H9 (cell line): ENCODE measurements around the gene NOP53. TPM values are rescaled to one million over a fixed set of nuclear protein-coding genes. Genes with fewer than 3 reads are reported as not detected.

Experiments
- DNase-seq: peaks from one replicate; pipeline ENCODE4 v3.0.0-alpha.2; 2017
- H2AFZ ChIP-seq: one replicate; pipeline ENCODE4 v1.6.1; 2013; ENCODE audit warnings: mild to moderate bottlenecking, low read length, control low read depth, moderate library complexity
- H2AK5ac ChIP-seq: 2 replicates; pipeline ENCODE4 v1.6.1; 2013; ENCODE audit warnings: low read length, control low read depth, mixed read lengths; ENCODE audit not compliant: insufficient read length
- H2BK120ac ChIP-seq: one replicate; pipeline ENCODE4 v1.6.1; 2013; ENCODE audit warnings: low read depth, mild to moderate bottlenecking, low read length, control low read depth, inconsistent platforms; ENCODE audit not compliant: poor library complexity, severe bottlenecking
- H2BK12ac ChIP-seq: 2 replicates; pipeline ENCODE4 v1.6.1; 2013; ENCODE audit warnings: low read length, control low read depth, mixed read lengths, low read depth; ENCODE audit not compliant: insufficient read length
- H2BK15ac ChIP-seq: 2 replicates; pipeline ENCODE4 v1.6.1; 2013; ENCODE audit warnings: low read depth, low read length, control low read depth
- H2BK20ac ChIP-seq: one replicate; pipeline ENCODE4 v1.6.1; 2013; ENCODE audit warnings: low read depth, mild to moderate bottlenecking, low read length, control low read depth, inconsistent platforms; ENCODE audit not compliant: poor library complexity, severe bottlenecking
- H2BK5ac ChIP-seq: 2 replicates; pipeline ENCODE4 v1.6.1; 2013; ENCODE audit warnings: low read length, control low read depth, mixed read lengths; ENCODE audit not compliant: insufficient read length
- H3K14ac ChIP-seq: 2 replicates; pipeline ENCODE4 v1.6.1; 2013; ENCODE audit warnings: low read length, control low read depth; ENCODE audit not compliant: insufficient read depth
- H3K18ac ChIP-seq: 2 replicates; pipeline ENCODE4 v1.6.1; 2013; ENCODE audit warnings: low read depth, mild to moderate bottlenecking, mixed read lengths, low read length, control low read depth; ENCODE audit not compliant: insufficient read length
- H3K23ac ChIP-seq: 2 replicates; pipeline ENCODE4 v1.6.1; 2013; ENCODE audit warnings: low read length, control low read depth, mixed read lengths, low read depth; ENCODE audit not compliant: insufficient read length
- H3K23me2 ChIP-seq: 2 replicates; pipeline ENCODE4 v1.6.1; 2013; ENCODE audit warnings: low read depth, mild to moderate bottlenecking, mixed read lengths, low read length, control low read depth; ENCODE audit not compliant: insufficient read length, poor library complexity, severe bottlenecking
- H3K27ac ChIP-seq: 2 replicates; pipeline ENCODE4 v1.5.1; 2013; ENCODE audit warnings: low read length, control low read depth, mixed read lengths, low read depth; ENCODE audit not compliant: insufficient read length
- H3K27me3 ChIP-seq: 2 replicates; pipeline ENCODE4 v1.6.1; 2013; ENCODE audit warnings: low read length, control low read depth, inconsistent platforms; ENCODE audit not compliant: insufficient read depth
- H3K4ac ChIP-seq: 2 replicates; pipeline ENCODE4 v1.6.1; 2013; ENCODE audit warnings: low read depth, mild to moderate bottlenecking, control low read depth, inconsistent platforms, low read length, moderate library complexity
- H3K4me1 ChIP-seq: 2 replicates; pipeline ENCODE4 v1.6.1; 2013; ENCODE audit warnings: low read length, control low read depth, inconsistent platforms; ENCODE audit not compliant: insufficient read depth
- H3K4me2 ChIP-seq: 2 replicates; pipeline ENCODE4 v1.6.1; 2013; ENCODE audit warnings: low read length, control low read depth, mixed read lengths; ENCODE audit not compliant: insufficient read length, insufficient read depth
- H3K56ac ChIP-seq: 2 replicates; pipeline ENCODE4 v1.6.1; 2013; ENCODE audit warnings: low read depth, mild to moderate bottlenecking, mixed read lengths, low read length, control low read depth; ENCODE audit not compliant: insufficient read length
- H3K79me1 ChIP-seq: 2 replicates; pipeline ENCODE4 v1.6.1; 2013; ENCODE audit warnings: low read depth, mild to moderate bottlenecking, moderate library complexity, low read length, control low read depth, inconsistent platforms; ENCODE audit not compliant: insufficient read depth, poor library complexity, severe bottlenecking
- H3K79me2 ChIP-seq: 2 replicates; pipeline ENCODE4 v1.6.1; 2013; ENCODE audit warnings: low read length, control low read depth, inconsistent platforms; ENCODE audit not compliant: insufficient read depth
- H3K9ac ChIP-seq: 2 replicates; pipeline ENCODE4 v1.6.1; 2013; ENCODE audit warnings: low read length, control low read depth, mixed read lengths; ENCODE audit not compliant: insufficient read length; ENCODE audit errors: extremely low read depth
- H3K9me3 ChIP-seq: one replicate; pipeline ENCODE4 v1.6.1; 2013; ENCODE audit warnings: low read depth, low read length, inconsistent platforms; ENCODE audit not compliant: control insufficient read depth
- H3T11ph ChIP-seq: one replicate; pipeline ENCODE4 v1.6.1; 2013; ENCODE audit warnings: mild to moderate bottlenecking, low read length, control low read depth, inconsistent platforms
- H4K20me1 ChIP-seq: one replicate; pipeline ENCODE4 v1.6.1; 2013; ENCODE audit not compliant: control insufficient read depth, insufficient read length, insufficient read depth
- H4K5ac ChIP-seq: 2 replicates; pipeline ENCODE4 v1.6.1; 2013; ENCODE audit warnings: low read depth, mild to moderate bottlenecking, mixed read lengths, low read length, control low read depth; ENCODE audit not compliant: insufficient read length
- H4K8ac ChIP-seq: replicated peaks from 2 replicates; pipeline ENCODE4 v1.6.1; 2013; ENCODE audit warnings: low read length, control low read depth, mixed read lengths, low read depth; ENCODE audit not compliant: insufficient read length
- H4K91ac ChIP-seq: 2 replicates; pipeline ENCODE4 v1.6.1; 2013; ENCODE audit warnings: low read depth, mild to moderate bottlenecking, moderate library complexity, mixed read lengths, low read length, control low read depth; ENCODE audit not compliant: insufficient read length
- H3K27ac Mint-ChIP-seq, 3 experiments: 2 replicates in 2 of 3; 3 replicates in 1 of 3; pipeline ENCODE4 v1.8.0; 2020 to 2021; ENCODE audit warnings: mixed read lengths in 3 of 3, mild to moderate bottlenecking in 1 of 3, moderate library complexity in 1 of 3
- H3K27me3 Mint-ChIP-seq: 2 replicates; pipeline ENCODE4 v1.8.0; 2021; ENCODE audit warnings: low read depth, mild to moderate bottlenecking, moderate library complexity, mixed read lengths
- H3K36me3 Mint-ChIP-seq, 3 experiments: 2 replicates in 2 of 3; 3 replicates in 1 of 3; pipeline ENCODE4 v1.8.0; 2020 to 2021; ENCODE audit warnings: low read depth in 3 of 3, mixed read lengths in 3 of 3; ENCODE audit not compliant: insufficient read depth in 1 of 3
- H3K4me1 Mint-ChIP-seq, 2 experiments: 2 replicates each; pipeline ENCODE4 v1.8.0; 2020; ENCODE audit warnings: mixed read lengths in 2 of 2
- H3K4me3 Mint-ChIP-seq, 2 experiments: 2 replicates in 1 of 2; 3 replicates in 1 of 2; pipeline ENCODE4 v1.8.0; 2020 to 2021; ENCODE audit warnings: mild to moderate bottlenecking in 2 of 2, mixed read lengths in 2 of 2, moderate library complexity in 1 of 2
- H3K9me3 Mint-ChIP-seq, 2 experiments: 2 replicates in 1 of 2; 3 replicates in 1 of 2; pipeline ENCODE4 v1.8.0; 2020; ENCODE audit warnings: mild to moderate bottlenecking in 2 of 2, mixed read lengths in 2 of 2, moderate library complexity in 1 of 2
- CTCF ChIP-seq: fragments of 200-600 bp; sonication (generic); conservative IDR thresholded peaks from 3 replicates; pipeline ENCODE4 v1.8.0; 2021; ENCODE audit warnings: antibody characterized with exemption, mild to moderate bottlenecking
- WGBS: extraction: QIAGEN DNeasy Blood & Tissue Kit; methylation state at CpG from one replicate; pipeline ENCODE4 v1.1.7; 2013; ENCODE audit warnings: missing lambda C conversion rate, low lambda C conversion rate, mixed read lengths; ENCODE audit not compliant: insufficient read length; ENCODE audit errors: extremely low coverage; 5-methylcytosine and 5-hydroxymethylcytosine counted together
- total RNA-seq: library from RNA; stranded (reverse); gene quantifications from 2 replicates; pipeline ENCODE4 v1.2.1, GENCODE V29; 2021

Gene NOP53
- total RNA-seq, 1 experiment from 2014 or later, result 325 TPM

- Histone ChIP-seq H3K4me2 (no peak overlapping the region), H3K79me2 (no peaks in the 10 kb centered on the region), H3K27me3 (no peaks in the 10 kb centered on the region), H4K5ac (no peak overlapping the region), H4K20me1 (no peaks in the 10 kb centered on the region), H2AFZ (no peak overlapping the region), H3K9ac (no peak overlapping the region), H3K27ac (no peak overlapping the region), H3K4me1 (no peaks in the 10 kb centered on the region), H3K9me3 (no peaks in the 10 kb centered on the region), H2BK20ac (no peak overlapping the region), H3T11ph (no peak overlapping the region), H3K18ac (no peak overlapping the region), H2BK12ac (no peak overlapping the region), H2BK15ac (no peak overlapping the region), H4K91ac (no peak overlapping the region), H2AK5ac (no peak overlapping the region), H3K23ac (no peak overlapping the region), H3K23me2 (no peaks in the 10 kb centered on the region), H2BK120ac (no peak overlapping the region), H3K14ac (no peak overlapping the region), H3K4ac (no peak overlapping the region), H2BK5ac (no peak overlapping the region), H4K8ac (no peak overlapping the region), H3K79me1 (no peaks in the 10 kb centered on the region), H3K56ac (no peak overlapping the region)
- no peak for TF ChIP-seq CTCF
- WGBS, result no CpG with 5 or more reads among the region's 8 CpGs
- Mint-ChIP-seq H3K4me3 (no peak overlapping the region), H3K9me3 (no peaks in the 10 kb centered on the region; a peak in 1 of 5 replicates), H3K27ac (no peak overlapping the region), H3K4me1 (peaks cover 2 to 9% of the 10 kb centered on the region in 2 experiments; a peak in 3 of 4 replicates), H3K36me3 (peaks cover 12 to 41% (median 36%) of the 10 kb centered on the region in 3 experiments; a peak in 6 of 7 replicates), H3K27me3 (no peaks in the 10 kb centered on the region)
- no peak for DNase-seq
Measured at GRCh38 chr19:47696635-47697034, 48.7 kb upstream of the NOP53 start.
